Lower lobe of right lung (tissue), 2 donors: Measurements from ENCODE around the gene CCDC185. TPM values are rescaled to one million over a fixed set of nuclear protein-coding genes. Genes with fewer than 3 reads are reported as not detected.

ENCODE experiments used
- ATAC-seq, 2 donors: fragments of 200-7000 bp; cut with Tn5 transposase; one replicate each; pipeline ENCODE4 v1.9.1; 2020 to 2022; ENCODE audit warnings: mild to moderate bottlenecking in 2 of 2, moderate library complexity in 2 of 2
- DNase-seq: peaks from one replicate; pipeline ENCODE4 v3.0.0-alpha.2; 2020
- H3K27ac ChIP-seq: fragments of 200-600 bp; one replicate; pipeline ENCODE4 v1.8.0; 2022
- H3K27me3 ChIP-seq: fragments of 200-600 bp; one replicate; pipeline ENCODE4 v1.8.0; 2022; ENCODE audit warnings: low read depth
- H3K36me3 ChIP-seq: fragments of 200-600 bp; one replicate; pipeline ENCODE4 v1.8.0; 2022; ENCODE audit warnings: mild to moderate bottlenecking
- H3K4me1 ChIP-seq: fragments of 200-600 bp; one replicate; pipeline ENCODE4 v1.8.0; 2022
- H3K4me3 ChIP-seq: fragments of 200-600 bp; one replicate; pipeline ENCODE4 v1.8.0; 2022; ENCODE audit warnings: mild to moderate bottlenecking
- H3K9me3 ChIP-seq: fragments of 200-600 bp; one replicate; pipeline ENCODE4 v1.8.0; 2022
- CTCF ChIP-seq: fragments of 200-600 bp; IDR thresholded peaks from one replicate; pipeline ENCODE4 v1.8.0; 2022; ENCODE audit warnings: antibody characterized with exemption, mild to moderate bottlenecking
- intact Hi-C: fragments of 100-400 bp; cut with DNase I; formaldehyde crosslinking; loops from one replicate; pipeline ENCODE4 v1.11.0; 2022
- total RNA-seq: library from RNA; stranded (reverse); fragmentation: NEBNext Ultra II Directional; extraction: Animal tissue kit (Norgen Biotek cat#: 25700); gene quantifications from one replicate; pipeline ENCODE4 v1.2.1, GENCODE V29; 2021
- donor health status: DM: no; HTN: yes; CAD: no; lungs with severe emphysema.

Gene CCDC185
- total RNA-seq, 1 donor from 2014 or later, result not detected

- no peaks in the 10 kb centered on the region for H3K9me3 ChIP-seq
- H3K36me3 ChIP-seq, result no peaks in the 10 kb centered on the region
- ATAC-seq, result no peak
- no peaks in the 10 kb centered on the region for H3K27me3 ChIP-seq
- no peak for DNase-seq
- no peak overlapping the region for H3K27ac ChIP-seq
- no peaks in the 10 kb centered on the region for H3K4me1 ChIP-seq
- TF ChIP-seq CTCF, result no peak
- no peak overlapping the region for H3K4me3 ChIP-seq
- intact Hi-C loops, result no loop called here
Observed at GRCh38 chr1:223410036-223410435, 16.8 kb downstream of the CCDC185 start.

- intact Hi-C loops, result no loop called here
- DNase-seq (no peak), ATAC-seq (no peak)
- no peaks in the 10 kb centered on the region for H3K9me3 ChIP-seq
- H3K4me1 ChIP-seq, result no peaks in the 10 kb centered on the region
- TF ChIP-seq CTCF, result no peak
- no peak overlapping the region for H3K4me3 ChIP-seq
- H3K36me3 ChIP-seq, result no peaks in the 10 kb centered on the region
- H3K27me3 ChIP-seq, result no peaks in the 10 kb centered on the region
- no peak overlapping the region for H3K27ac ChIP-seq
Observed at GRCh38 chr1:223411309-223411708, 18.1 kb downstream of the CCDC185 start.

- Histone ChIP-seq H3K27me3 (no peaks in the 10 kb centered on the region), H3K4me3 (no peak overlapping the region), H3K4me1 (no peaks in the 10 kb centered on the region), H3K36me3 (no peaks in the 10 kb centered on the region), H3K9me3 (no peaks in the 10 kb centered on the region), H3K27ac (no peak overlapping the region)
- TF ChIP-seq CTCF, result no peak
- DNase-seq, result no peak
- intact Hi-C loops, result no loop called here
- no peak for ATAC-seq
Observed at GRCh38 chr1:223411710-223412109, 18.5 kb downstream of the CCDC185 start.

DNA sequence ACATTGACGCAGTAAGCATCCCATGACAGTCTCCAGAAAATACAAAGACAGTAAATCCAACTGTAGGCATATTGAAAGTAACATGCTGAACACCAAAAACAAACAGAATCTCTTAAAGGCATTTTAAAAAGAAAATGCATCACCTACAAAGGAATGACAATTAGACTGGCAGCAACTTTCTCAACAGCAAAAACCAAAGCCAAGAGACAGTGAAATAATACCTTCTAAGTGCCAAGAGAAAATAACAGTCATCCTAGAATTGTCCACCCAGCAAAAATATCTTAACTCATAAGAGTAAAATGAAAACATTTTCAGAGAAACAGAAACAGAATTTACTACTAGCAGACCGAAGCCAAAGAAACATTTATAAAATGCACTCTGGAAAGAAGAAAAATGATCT, 20.0 kb downstream of the CCDC185 start:
- Histone ChIP-seq H3K27me3 (no peaks in the 10 kb centered on the region), H3K4me1 (no peaks in the 10 kb centered on the region), H3K27ac (no peak overlapping the region), H3K9me3 (no peaks in the 10 kb centered on the region), H3K36me3 (no peaks in the 10 kb centered on the region), H3K4me3 (no peak overlapping the region)
- no peak for TF ChIP-seq CTCF
- DNase-seq (no peak), ATAC-seq (no peak)
- intact Hi-C loops, result no loop called here

GRCh38 chr1:223417444-223417843, 24.2 kb downstream of the CCDC185 start:
- H3K27ac ChIP-seq, result no peak overlapping the region
- no peaks in the 10 kb centered on the region for H3K9me3 ChIP-seq
- no peaks in the 10 kb centered on the region for H3K27me3 ChIP-seq
- no peak for TF ChIP-seq CTCF
- H3K4me1 ChIP-seq, result no peaks in the 10 kb centered on the region
- intact Hi-C loops, result no loop called here
- ATAC-seq, result no peak
- no peaks in the 10 kb centered on the region for H3K36me3 ChIP-seq
- no peak overlapping the region for H3K4me3 ChIP-seq
- DNase-seq, result no peak
